Keratinocyte (primary cell): ENCODE data around the gene SCN2B. TPM values are rescaled to one million over a fixed set of nuclear protein-coding genes. Genes with fewer than 3 reads are reported as not detected.

Experiments
- DNase-seq: peaks from one replicate; pipeline ENCODE4 v3.0.0-alpha.2; 2011; ENCODE audit warnings: low read depth, missing footprints, low spot score
- FAIRE-seq: peaks from 2 replicates; lab custom pipeline; 2011; peaks lifted over from hg19 to GRCh38; lab: Jason Lieb, UNC
- H2AFZ ChIP-seq: 2 replicates; pipeline ENCODE4 v1.6.0; 2012; ENCODE audit warnings: low read length, control low read depth, inconsistent platforms; ENCODE audit not compliant: control insufficient read depth
- H3K27ac ChIP-seq: 2 replicates; pipeline ENCODE4 v1.5.1; 2011; ENCODE audit warnings: low read length; ENCODE audit not compliant: control insufficient read depth, insufficient read depth
- H3K27me3 ChIP-seq: 3 replicates; pipeline ENCODE4 v1.6.0; 2011; ENCODE audit warnings: low read length; ENCODE audit not compliant: control insufficient read depth, insufficient read depth; ENCODE audit errors: extremely low read depth
- H3K36me3 ChIP-seq, 2 experiments: 2 replicates in 1 of 2; 3 replicates in 1 of 2; pipeline ENCODE4 v1.5.1; 2011; ENCODE audit warnings: low read length in 2 of 2, mild to moderate bottlenecking in 1 of 2; ENCODE audit not compliant: control insufficient read depth in 2 of 2, insufficient read depth in 2 of 2; ENCODE audit errors: extremely low read depth in 1 of 2
- H3K4me1 ChIP-seq: 3 replicates; pipeline ENCODE4 v1.5.1; 2011; ENCODE audit warnings: low read length; ENCODE audit not compliant: control insufficient read depth, insufficient read depth; ENCODE audit errors: extremely low read depth
- H3K4me2 ChIP-seq: 3 replicates; pipeline ENCODE4 v1.6.0; 2011; ENCODE audit warnings: low read depth, low read length; ENCODE audit not compliant: control insufficient read depth, insufficient read depth; ENCODE audit errors: extremely low read depth
- H3K4me3 ChIP-seq, 3 experiments: fragments of 200-600 bp in 1 of 3; sonication (generic) in 1 of 3; 2 replicates in 2 of 3; 3 replicates in 1 of 3; pipeline ENCODE4 v1.5.1; 2011 to 2016; ENCODE audit warnings: low read length in 3 of 3, mild to moderate bottlenecking in 3 of 3, control low read depth in 2 of 3, inconsistent platforms in 1 of 3, low read depth in 1 of 3, mixed read lengths in 1 of 3, mixed run types in 1 of 3, moderate library complexity in 1 of 3; ENCODE audit not compliant: control insufficient read depth in 2 of 3, insufficient read depth in 2 of 3; ENCODE audit errors: extremely low read depth in 1 of 3
- H3K79me2 ChIP-seq: 2 replicates; pipeline ENCODE4 v1.6.0; 2012; ENCODE audit warnings: low read length; ENCODE audit not compliant: control insufficient read depth, insufficient read depth
- H3K9ac ChIP-seq: 3 replicates; pipeline ENCODE4 v1.6.0; 2011; ENCODE audit warnings: low read length; ENCODE audit not compliant: control insufficient read depth, insufficient read depth; ENCODE audit errors: extremely low read depth
- H3K9me1 ChIP-seq: 3 replicates; pipeline ENCODE4 v1.6.0; 2011; ENCODE audit warnings: low read length; ENCODE audit not compliant: control insufficient read depth, insufficient read depth; ENCODE audit errors: extremely low read depth
- H3K9me3 ChIP-seq: 2 replicates; pipeline ENCODE4 v1.5.1; 2012; ENCODE audit warnings: low read depth, low read length; ENCODE audit not compliant: control insufficient read depth
- H4K20me1 ChIP-seq: 3 replicates; pipeline ENCODE4 v1.6.0; 2011; ENCODE audit warnings: low read length; ENCODE audit not compliant: control insufficient read depth, insufficient read depth; ENCODE audit errors: extremely low read depth
- EZH2 ChIP-seq: IDR thresholded peaks from one replicate; pipeline ENCODE4 v1.6.1; 2012; ENCODE audit warnings: inconsistent platforms, mild to moderate bottlenecking, low read length, moderate library complexity
- dilution Hi-C: fragments of 300-500 bp; cut with MboI; formaldehyde crosslinking; loops from one replicate; pipeline ENCODE4 v1.7.0; 2020; ENCODE audit warnings: low sequenced_read_pairs; ENCODE audit not compliant: extremely low pct_ligation_motif_present
- polyA plus RNA-seq, 5 experiments: library from polyadenylated mRNA; depleted of rRNA in 3 of 5; stranded (reverse) in 3 of 5; stranded (forward) in 1 of 5; unstranded in 1 of 5; fragments of >200 nt; gene quantifications; 1 replicate in 1 of 5; 2 replicates in 3 of 5; 3 replicates in 1 of 5; pipeline versions ENCODE4 v1.2.1 to v1.2.3, GENCODE V29; 2011 to 2012; ENCODE audit warnings: missing spikeins in 2 of 5, low read depth in 1 of 5, low replicate concordance in 1 of 5
- TF ChIP-seq, protein P1 (sequence below), 3 experiments: IDR thresholded peaks in 1 of 3; conservative IDR thresholded peaks in 1 of 3; optimal IDR thresholded peaks in 1 of 3; 2 replicates in 2 of 3; 3 replicates in 1 of 3; pipeline versions ENCODE3 to v1.5.1; 2011; ENCODE audit warnings: low read length in 3 of 3, mild to moderate bottlenecking in 3 of 3, moderate library complexity in 2 of 3, control low read depth in 1 of 3, inconsistent platforms in 1 of 3; ENCODE audit not compliant: insufficient read depth in 2 of 3; ENCODE audit errors: extremely low read depth in 1 of 3

Gene SCN2B
- polyA plus RNA-seq, 1 donor (not counting 4 experiments of a cell fraction or from before 2014, with no cell fraction given), result 0.56 TPM

DNA sequence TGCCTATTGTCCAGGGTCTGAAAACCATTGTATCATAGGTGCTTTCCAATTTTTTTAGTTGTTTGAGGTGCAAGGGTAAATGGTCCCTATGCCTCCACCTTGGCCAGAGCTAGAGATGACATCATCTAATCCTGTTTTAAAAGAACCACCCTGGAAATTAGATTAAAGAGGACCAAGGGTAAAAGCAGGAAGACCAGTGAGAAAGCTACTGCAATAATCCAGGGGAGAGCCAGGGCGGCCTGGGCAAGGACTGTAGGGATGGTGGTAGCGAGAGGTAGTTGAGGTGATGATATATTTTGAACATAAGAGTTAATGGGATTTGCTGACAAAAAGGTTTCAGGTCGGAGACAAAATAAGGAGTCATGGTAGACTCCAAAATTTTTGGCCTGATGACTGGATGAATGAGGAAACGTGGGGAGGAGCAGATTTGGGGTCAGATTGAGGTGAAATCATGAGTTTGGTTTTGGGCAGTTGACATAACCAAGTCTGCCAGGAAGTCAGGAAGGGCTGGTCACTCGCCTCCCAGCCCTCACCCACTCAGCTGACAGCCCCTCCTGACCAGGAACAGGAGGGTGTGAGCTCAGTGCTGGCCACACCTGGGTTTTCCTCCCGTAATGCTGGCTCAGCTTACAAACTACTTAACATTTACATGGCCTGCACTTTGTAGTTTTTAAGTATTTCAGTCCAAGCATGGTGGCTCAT lies 46.8 kb downstream of the SCN2B start:
- DNase-seq (no peak), FAIRE-seq (no peak)
- H3K36me3 ChIP-seq, result no peaks in the 10 kb centered on the region
- H3K9me3 ChIP-seq, result no peaks in the 10 kb centered on the region
- no peaks in the 10 kb centered on the region for H3K79me2 ChIP-seq
- no peak overlapping the region for H3K27ac ChIP-seq
- peaks cover 9% of the 10 kb centered on the region for H3K4me1 ChIP-seq
- H3K4me3 ChIP-seq, result no peak overlapping the region
- no peak overlapping the region for H3K9ac ChIP-seq
- no peaks in the 10 kb centered on the region for H4K20me1 ChIP-seq
- no peak overlapping the region for H3K4me2 ChIP-seq
- no peaks in the 10 kb centered on the region for H3K9me1 ChIP-seq
- no peaks in the 10 kb centered on the region for H3K27me3 ChIP-seq
- dilution Hi-C loops, result no loop called here
- no peak overlapping the region for H2AFZ ChIP-seq
- no peak for TF ChIP-seq EZH2
- TF ChIP-seq, protein P1, sequence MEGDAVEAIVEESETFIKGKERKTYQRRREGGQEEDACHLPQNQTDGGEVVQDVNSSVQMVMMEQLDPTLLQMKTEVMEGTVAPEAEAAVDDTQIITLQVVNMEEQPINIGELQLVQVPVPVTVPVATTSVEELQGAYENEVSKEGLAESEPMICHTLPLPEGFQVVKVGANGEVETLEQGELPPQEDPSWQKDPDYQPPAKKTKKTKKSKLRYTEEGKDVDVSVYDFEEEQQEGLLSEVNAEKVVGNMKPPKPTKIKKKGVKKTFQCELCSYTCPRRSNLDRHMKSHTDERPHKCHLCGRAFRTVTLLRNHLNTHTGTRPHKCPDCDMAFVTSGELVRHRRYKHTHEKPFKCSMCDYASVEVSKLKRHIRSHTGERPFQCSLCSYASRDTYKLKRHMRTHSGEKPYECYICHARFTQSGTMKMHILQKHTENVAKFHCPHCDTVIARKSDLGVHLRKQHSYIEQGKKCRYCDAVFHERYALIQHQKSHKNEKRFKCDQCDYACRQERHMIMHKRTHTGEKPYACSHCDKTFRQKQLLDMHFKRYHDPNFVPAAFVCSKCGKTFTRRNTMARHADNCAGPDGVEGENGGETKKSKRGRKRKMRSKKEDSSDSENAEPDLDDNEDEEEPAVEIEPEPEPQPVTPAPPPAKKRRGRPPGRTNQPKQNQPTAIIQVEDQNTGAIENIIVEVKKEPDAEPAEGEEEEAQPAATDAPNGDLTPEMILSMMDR (optimal IDR thresholded peaks at IDR 0.05 in 1 of 3, IDR thresholded peaks at IDR 0.05 in 1 of 3, conservative IDR thresholded peaks at IDR 0.05 in 1 of 3; ENCODE audit: extremely low read depth in 1 of 3, insufficient read depth in 2 of 3, low read length in 3 of 3), result no peak

GRCh38 chr11:118128721-118129470 lies 47.5 kb downstream of the SCN2B start:
- Histone ChIP-seq H3K4me2 (no peak overlapping the region), H3K4me1 (peaks cover 9% of the 10 kb centered on the region), H4K20me1 (no peaks in the 10 kb centered on the region), H3K27ac (no peak overlapping the region), H3K9ac (no peak overlapping the region), H3K79me2 (no peaks in the 10 kb centered on the region), H3K27me3 (no peaks in the 10 kb centered on the region), H3K4me3 (no peak overlapping the region), H3K9me3 (no peaks in the 10 kb centered on the region), H2AFZ (no peak overlapping the region), H3K9me1 (no peaks in the 10 kb centered on the region), H3K36me3 (no peaks in the 10 kb centered on the region)
- no peak for DNase-seq
- no peak for FAIRE-seq
- dilution Hi-C loops, result no loop called here
- TF ChIP-seq, protein P1 (optimal IDR thresholded peaks at IDR 0.05 in 1 of 3, IDR thresholded peaks at IDR 0.05 in 1 of 3, conservative IDR thresholded peaks at IDR 0.05 in 1 of 3; ENCODE audit: extremely low read depth in 1 of 3, insufficient read depth in 2 of 3, low read length in 3 of 3), result no peak
- TF ChIP-seq EZH2, result no peak
